ENCODE results near the gene TFAP2E. TPM values are rescaled to one million over a fixed set of nuclear protein-coding genes. Genes with fewer than 3 reads are reported as not detected.

The TFAP2E gene
- polyA plus RNA-seq, 1 donor from 2014 or later, result 7.0 TPM

GRCh38 chr1:35603468-35603867 is 30.4 kb downstream of the TFAP2E start:
- Histone ChIP-seq H3K27me3 (ENCODE audit: insufficient read depth, low read depth, low read length) (no peaks in the 10 kb centered on the region), H2AFZ (ENCODE audit: low read depth, low read length) (no peak overlapping the region), H3K9ac (ENCODE audit: low read length) (no peak overlapping the region), H3K9me2 (ENCODE audit: insufficient read depth, low read length) (no peaks in the 10 kb centered on the region), H3K79me2 (replicated peaks; ENCODE audit: insufficient read depth, low read length) (peaks cover 5% of the 10 kb centered on the region), H3K9me3 (ENCODE audit: low read length) (no peaks in the 10 kb centered on the region), H3F3A (ENCODE audit: insufficient read depth, low read length, poor library complexity, severe bottlenecking) (no peaks in the 10 kb centered on the region), H3K4me2 (ENCODE audit: low read length) (no peak overlapping the region), H3K4me3 (ENCODE audit: low read length) (no peak overlapping the region), H3K36me3 (ENCODE audit: insufficient read depth, low read length) (no peaks in the 10 kb centered on the region), H3K27ac (ENCODE audit: low read length) (no peak overlapping the region), H4K20me1 (ENCODE audit: insufficient read depth) (no peaks in the 10 kb centered on the region)
- TF ChIP-seq EZH2 (IDR thresholded peaks at IDR 0.05; ENCODE audit: borderline replicate concordance, insufficient read depth, low read length, poor library complexity, severe bottlenecking), result no peak
- TF ChIP-seq RAD21 (conservative IDR thresholded peaks at IDR 0.05), result no peak
- TF ChIP-seq POLR2AphosphoS5 (IDR thresholded peaks at IDR 0.05), result no peak
- no peak for TF ChIP-seq REST (IDR thresholded peaks at IDR 0.05; ENCODE audit: borderline replicate concordance)
- no peak for TF ChIP-seq TAF1 (IDR thresholded peaks at IDR 0.05; ENCODE audit: low read depth)
- no peak for TF ChIP-seq EP300 (conservative IDR thresholded peaks at IDR 0.05; ENCODE audit: poor library complexity, severe bottlenecking)
- TF ChIP-seq SMC3 (conservative IDR thresholded peaks at IDR 0.05; ENCODE audit: poor library complexity), result no peak
- no peak for TF ChIP-seq CTCF (IDR thresholded peaks at IDR 0.05; ENCODE audit: poor library complexity, severe bottlenecking)
- no peak for TF ChIP-seq MXI1 (conservative IDR thresholded peaks at IDR 0.05; ENCODE audit: poor library complexity, severe bottlenecking)

- H3K4me2 ChIP-seq (ENCODE audit: low read length), result no peak overlapping the region
- peaks cover 1% of the 10 kb centered on the region for H3K36me3 ChIP-seq (ENCODE audit: insufficient read depth, low read length)
- no peaks in the 10 kb centered on the region for H3K27me3 ChIP-seq (ENCODE audit: insufficient read depth, low read depth, low read length)
- H3K27ac ChIP-seq (ENCODE audit: low read length), result no peak overlapping the region
- H4K20me1 ChIP-seq (ENCODE audit: insufficient read depth), result no peaks in the 10 kb centered on the region
- no peak for TF ChIP-seq TAF1 (IDR thresholded peaks at IDR 0.05; ENCODE audit: low read depth)
- no peak for TF ChIP-seq REST (IDR thresholded peaks at IDR 0.05; ENCODE audit: borderline replicate concordance)
- TF ChIP-seq EP300 (conservative IDR thresholded peaks at IDR 0.05; ENCODE audit: poor library complexity, severe bottlenecking), result no peak
- TF ChIP-seq SMC3 (conservative IDR thresholded peaks at IDR 0.05; ENCODE audit: poor library complexity), result no peak
- TF ChIP-seq EZH2 (IDR thresholded peaks at IDR 0.05; ENCODE audit: borderline replicate concordance, insufficient read depth, low read length, poor library complexity, severe bottlenecking), result no peak
- TF ChIP-seq POLR2AphosphoS5 (IDR thresholded peaks at IDR 0.05), result no peak
- no peak for TF ChIP-seq CTCF (IDR thresholded peaks at IDR 0.05; ENCODE audit: poor library complexity, severe bottlenecking)
- no peak for TF ChIP-seq RAD21 (conservative IDR thresholded peaks at IDR 0.05)
- TF ChIP-seq MXI1 (conservative IDR thresholded peaks at IDR 0.05; ENCODE audit: poor library complexity, severe bottlenecking), result no peak
- H2AFZ ChIP-seq (ENCODE audit: low read depth, low read length), result no peak overlapping the region
- peaks cover 5% of the 10 kb centered on the region for H3K79me2 ChIP-seq (replicated peaks; ENCODE audit: insufficient read depth, low read length)
- no peaks in the 10 kb centered on the region for H3F3A ChIP-seq (ENCODE audit: insufficient read depth, low read length, poor library complexity, severe bottlenecking)
- no peaks in the 10 kb centered on the region for H3K9me2 ChIP-seq (ENCODE audit: insufficient read depth, low read length)
- H3K9ac ChIP-seq (ENCODE audit: low read length), result no peak overlapping the region
- H3K4me3 ChIP-seq (ENCODE audit: low read length), result no peak overlapping the region
- no peaks in the 10 kb centered on the region for H3K9me3 ChIP-seq (ENCODE audit: low read length)
Observed at GRCh38 chr1:35603941-35604340, 30.8 kb downstream of the TFAP2E start.
